HEK293 (cell line): ENCODE measurements around the gene PRKG1.

ENCODE experiments used
- CTCF ChIA-PET: fragments of 350-600 bp; formaldehyde crosslinking; extraction: SDS; loops from one replicate; lab custom pipeline; 2021; ENCODE audit warnings: antibody characterized with exemption; lab: Yijun Ruan, JAX
- POLR2A ChIA-PET: fragments of 300-600 bp; formaldehyde crosslinking; extraction: SDS; loops from one replicate; lab custom pipeline; 2020; ENCODE audit warnings: antibody characterized with exemption, inconsistent platforms; lab: Yijun Ruan, JAX
- H3K27ac ChIP-seq: fragments of 200-500 bp; sonication (Bioruptor generic); 2 replicates; pipeline ENCODE4 v1.5.1; 2014; ENCODE audit warnings: low read depth, low read length, control low read depth, inconsistent platforms; ENCODE audit errors: extremely low read depth
- H3K36me3 ChIP-seq, 2 experiments: fragments of 200-500 bp in 1 of 2; sonication (Bioruptor generic) in 1 of 2; 1 replicate in 1 of 2; 2 replicates in 1 of 2; pipeline ENCODE4 v1.5.1; 2014 to 2017; ENCODE audit warnings: inconsistent platforms in 2 of 2, low read length in 2 of 2; ENCODE audit not compliant: control insufficient read depth in 2 of 2, insufficient read depth in 1 of 2
- H3K4me1 ChIP-seq: fragments of 200-500 bp; sonication (Bioruptor generic); 2 replicates; pipeline ENCODE4 v1.5.1; 2014; ENCODE audit warnings: mild to moderate bottlenecking, low read length, inconsistent platforms; ENCODE audit not compliant: control insufficient read depth, insufficient read depth
- H3K4me3 ChIP-seq: 2 replicates; pipeline ENCODE4 v1.5.1; 2011; ENCODE audit warnings: low read depth, mild to moderate bottlenecking, control low read depth, low read length, moderate library complexity
- H3K9me3 ChIP-seq: fragments of 200-500 bp; sonication (Bioruptor generic); 2 replicates; pipeline ENCODE4 v1.5.1; 2014; ENCODE audit warnings: low read depth, low read length, inconsistent platforms; ENCODE audit not compliant: control insufficient read depth, insufficient read depth
- GLIS1 ChIP-seq: fragments of 450-650 bp; formaldehyde crosslinking; IDR thresholded peaks from 2 replicates; pipeline ENCODE4 v1.5.1; 2016; ENCODE audit warnings: missing biosample characterization, missing genetic modification characterization
- GLIS2 ChIP-seq: fragments of 450-650 bp; formaldehyde crosslinking; IDR thresholded peaks from 2 replicates; pipeline ENCODE4 v1.5.1; 2016; ENCODE audit warnings: missing biosample characterization, missing genetic modification characterization
- HOXA7 ChIP-seq: sonication (generic); formaldehyde crosslinking; IDR thresholded peaks from 2 replicates; pipeline ENCODE4 v1.8.1; 2022; ENCODE audit warnings: missing genetic modification reagents, borderline replicate concordance
- KLF7 ChIP-seq: fragments of 450-650 bp; formaldehyde crosslinking; IDR thresholded peaks from 2 replicates; pipeline ENCODE4 v1.5.1; 2016; ENCODE audit warnings: missing biosample characterization, missing genetic modification characterization, borderline replicate concordance
- SP7 ChIP-seq: fragments of 450-650 bp; formaldehyde crosslinking; IDR thresholded peaks from 2 replicates; pipeline ENCODE4 v1.5.1; 2016; ENCODE audit warnings: missing biosample characterization, missing genetic modification characterization
- ZBTB20 ChIP-seq: fragments of 450-650 bp; formaldehyde crosslinking; IDR thresholded peaks from 2 replicates; pipeline ENCODE4 v1.5.1; 2016; ENCODE audit warnings: missing biosample characterization, missing genetic modification characterization
- ZBTB26 ChIP-seq: fragments of 450-650 bp; formaldehyde crosslinking; optimal IDR thresholded peaks from 2 replicates; pipeline ENCODE3; 2016; ENCODE audit warnings: missing biosample characterization, mild to moderate bottlenecking, missing genetic modification characterization
- ZBTB7A ChIP-seq: fragments of 450-650 bp; formaldehyde crosslinking; IDR thresholded peaks from 2 replicates; pipeline ENCODE4 v1.5.1; 2016; ENCODE audit warnings: low read depth, missing biosample characterization, missing genetic modification characterization
- ZIC2 ChIP-seq: fragments of 450-650 bp; formaldehyde crosslinking; IDR thresholded peaks from 2 replicates; pipeline ENCODE4 v1.5.1; 2016; ENCODE audit warnings: missing biosample characterization, missing genetic modification characterization
- ZNF146 ChIP-seq: fragments of 450-650 bp; formaldehyde crosslinking; IDR thresholded peaks from 2 replicates; pipeline ENCODE4 v1.5.1; 2016; ENCODE audit warnings: missing biosample characterization, missing genetic modification characterization
- ZNF157 ChIP-seq: fragments of 450-650 bp; formaldehyde crosslinking; IDR thresholded peaks from 2 replicates; pipeline ENCODE4 v1.5.1; 2016; ENCODE audit warnings: missing biosample characterization, missing genetic modification characterization
- ZNF214 ChIP-seq: fragments of 450-650 bp; formaldehyde crosslinking; IDR thresholded peaks from 2 replicates; pipeline ENCODE4 v1.5.1; 2017; ENCODE audit warnings: missing biosample characterization, mild to moderate bottlenecking, missing genetic modification characterization, borderline replicate concordance
- ZNF274 ChIP-seq, 2 experiments: fragments of 200-500 bp in 1 of 2; fragments of 450-650 bp in 1 of 2; sonication (Bioruptor generic) in 1 of 2; formaldehyde crosslinking in 1 of 2; IDR thresholded peaks; 2 replicates each; pipeline versions ENCODE4 v1.5.1 to v1.6.1; 2014 to 2016; ENCODE audit warnings: borderline replicate concordance in 1 of 2, inconsistent platforms in 1 of 2, low read length in 1 of 2, missing biosample characterization in 1 of 2, missing genetic modification characterization in 1 of 2
- ZNF335 ChIP-seq: fragments of 450-650 bp; formaldehyde crosslinking; conservative IDR thresholded peaks from 2 replicates; pipeline ENCODE4 v1.5.1; 2016; ENCODE audit warnings: missing biosample characterization, missing genetic modification characterization
- ZNF350 ChIP-seq: fragments of 450-650 bp; formaldehyde crosslinking; IDR thresholded peaks from 2 replicates; pipeline ENCODE4 v1.5.0; 2017; ENCODE audit warnings: missing biosample characterization, mild to moderate bottlenecking, missing genetic modification characterization
- ZNF391 ChIP-seq: fragments of 450-650 bp; formaldehyde crosslinking; IDR thresholded peaks from 2 replicates; pipeline ENCODE4 v1.5.1; 2016; ENCODE audit warnings: low read depth, missing biosample characterization, missing genetic modification characterization, borderline replicate concordance
- ZNF433 ChIP-seq: fragments of 450-650 bp; formaldehyde crosslinking; IDR thresholded peaks from 2 replicates; pipeline ENCODE4 v1.5.1; 2016; ENCODE audit warnings: missing biosample characterization, missing genetic modification characterization, low read depth
- ZNF521 ChIP-seq: fragments of 450-650 bp; formaldehyde crosslinking; IDR thresholded peaks from 2 replicates; pipeline ENCODE4 v1.5.1; 2017; ENCODE audit warnings: missing biosample characterization, mild to moderate bottlenecking, missing genetic modification characterization
- ZNF529 ChIP-seq: fragments of 450-650 bp; formaldehyde crosslinking; IDR thresholded peaks from 2 replicates; pipeline ENCODE4 v1.5.1; 2017; ENCODE audit warnings: missing genetic modification characterization, missing biosample characterization; ENCODE audit not compliant: insufficient replicate concordance
- ZNF624 ChIP-seq: fragments of 450-650 bp; formaldehyde crosslinking; IDR thresholded peaks from 2 replicates; pipeline ENCODE4 v1.5.1; 2017; ENCODE audit warnings: missing biosample characterization, missing genetic modification characterization
- ZNF645 ChIP-seq: fragments of 450-650 bp; formaldehyde crosslinking; IDR thresholded peaks from 2 replicates; pipeline ENCODE4; 2016; ENCODE audit warnings: missing biosample characterization, missing genetic modification characterization
- ZSCAN18 ChIP-seq: fragments of 450-650 bp; formaldehyde crosslinking; IDR thresholded peaks from 2 replicates; pipeline ENCODE4 v1.5.1; 2016; ENCODE audit warnings: missing biosample characterization, missing genetic modification characterization
- TF ChIP-seq, protein P1 (sequence below): fragments of 450-650 bp; formaldehyde crosslinking; IDR thresholded peaks from 2 replicates; pipeline ENCODE4 v1.5.1; 2016; ENCODE audit warnings: missing biosample characterization, missing genetic modification characterization
- TF ChIP-seq, protein P2 (sequence below): fragments of 450-650 bp; formaldehyde crosslinking; IDR thresholded peaks from 2 replicates; pipeline ENCODE4 v1.5.1; 2016; ENCODE audit warnings: missing biosample characterization, missing genetic modification characterization, borderline replicate concordance
- TF ChIP-seq, protein P3 (sequence below): fragments of 450-650 bp; IDR thresholded peaks from 2 replicates; pipeline ENCODE4 v1.5.1; 2018; ENCODE audit warnings: missing biosample characterization, missing genetic modification characterization

Gene PRKG1

GRCh38 chr10:51547941-51548340, 473.7 kb downstream of the PRKG1 start:
- Histone ChIP-seq H3K9me3 (no peaks in the 10 kb centered on the region), H3K4me1 (no peaks in the 10 kb centered on the region), H3K36me3 (no peaks in the 10 kb centered on the region), H3K4me3 (no peak overlapping the region), H3K27ac (no peak overlapping the region)
- POLR2A ChIA-PET = no interaction called here
- TF ChIP-seq ZSCAN18 (no peak), ZNF146 (no peak), ZNF645 (tag by site-specific recombination) (no peak), ZBTB26 (no peak), ZNF391 (tag by site-specific recombination) (no peak), ZNF335 (tag by site-specific recombination) (no peak), ZNF214 (tag by site-specific recombination) (no peak), ZNF157 (tag by site-specific recombination) (no peak), ZNF350 (tag by site-specific recombination) (no peak), ZNF433 (tag by site-specific recombination) (no peak), ZNF521 (tag by site-specific recombination) (no peak), GLIS2 (tag by site-specific recombination) (no peak), ZIC2 (tag by site-specific recombination) (no peak)
- TF ChIP-seq, protein P1, sequence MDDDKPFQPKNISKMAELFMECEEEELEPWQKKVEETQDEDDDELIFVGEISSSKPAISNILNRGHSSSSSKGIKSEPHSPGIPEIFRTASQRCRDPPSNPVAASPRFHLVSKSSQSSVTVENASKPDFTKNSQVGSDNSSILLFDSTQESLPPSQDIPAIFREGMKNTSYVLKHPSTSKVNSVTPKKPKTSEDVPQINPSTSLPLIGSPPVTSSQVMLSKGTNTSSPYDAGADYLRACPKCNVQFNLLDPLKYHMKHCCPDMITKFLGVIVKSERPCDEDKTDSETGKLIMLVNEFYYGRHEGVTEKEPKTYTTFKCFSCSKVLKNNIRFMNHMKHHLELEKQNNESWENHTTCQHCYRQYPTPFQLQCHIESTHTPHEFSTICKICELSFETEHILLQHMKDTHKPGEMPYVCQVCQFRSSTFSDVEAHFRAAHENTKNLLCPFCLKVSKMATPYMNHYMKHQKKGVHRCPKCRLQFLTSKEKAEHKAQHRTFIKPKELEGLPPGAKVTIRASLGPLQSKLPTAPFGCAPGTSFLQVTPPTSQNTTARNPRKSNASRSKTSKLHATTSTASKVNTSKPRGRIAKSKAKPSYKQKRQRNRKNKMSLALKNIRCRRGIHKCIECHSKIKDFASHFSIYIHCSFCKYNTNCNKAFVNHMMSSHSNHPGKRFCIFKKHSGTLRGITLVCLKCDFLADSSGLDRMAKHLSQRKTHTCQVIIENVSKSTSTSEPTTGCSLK (tag by site-specific recombination) = no peak
- CTCF ChIA-PET = interaction anchor here (1.4 kb wide), 1 partner anchor 24 kb away, joined by 3 read pairs; no protein-coding TSS in a partner anchor

DNA sequence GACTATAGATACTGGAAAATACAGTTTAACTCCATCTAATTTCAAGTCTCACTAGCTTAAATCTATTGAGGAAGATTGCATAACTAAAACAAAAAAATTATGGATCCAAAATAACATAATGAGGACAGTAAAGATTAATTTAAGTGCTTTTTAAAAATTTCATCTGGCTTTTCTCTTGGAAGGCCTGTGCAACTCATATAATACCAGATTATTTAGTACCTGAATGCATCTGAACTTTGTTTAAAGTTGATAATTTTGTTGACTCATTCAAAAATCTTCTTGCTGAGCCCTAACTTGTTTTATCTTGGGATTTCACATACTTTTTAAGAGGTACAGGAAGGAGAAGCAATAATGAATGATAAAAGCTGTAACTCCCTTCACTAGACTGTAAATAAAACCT, 478.6 kb downstream of the PRKG1 start:
- POLR2A ChIA-PET = no interaction called here
- TF ChIP-seq ZNF624 (tag by site-specific recombination) (no peak), HOXA7 (no peak), ZBTB20 (tag by site-specific recombination) (no peak), ZNF274 (IDR thresholded peaks at IDR 0.05; ENCODE audit: low read length) (no peak), ZNF274 (tag by site-specific recombination; IDR thresholded peaks at IDR 0.05; ENCODE audit: borderline replicate concordance) (no peak), KLF7 (tag by site-specific recombination) (no peak), ZBTB7A (no peak), SP7 (no peak), GLIS1 (tag by site-specific recombination) (no peak), ZNF521 (tag by site-specific recombination) (no peak), ZNF529 (tag by site-specific recombination) (no peak)
- TF ChIP-seq, protein P2, sequence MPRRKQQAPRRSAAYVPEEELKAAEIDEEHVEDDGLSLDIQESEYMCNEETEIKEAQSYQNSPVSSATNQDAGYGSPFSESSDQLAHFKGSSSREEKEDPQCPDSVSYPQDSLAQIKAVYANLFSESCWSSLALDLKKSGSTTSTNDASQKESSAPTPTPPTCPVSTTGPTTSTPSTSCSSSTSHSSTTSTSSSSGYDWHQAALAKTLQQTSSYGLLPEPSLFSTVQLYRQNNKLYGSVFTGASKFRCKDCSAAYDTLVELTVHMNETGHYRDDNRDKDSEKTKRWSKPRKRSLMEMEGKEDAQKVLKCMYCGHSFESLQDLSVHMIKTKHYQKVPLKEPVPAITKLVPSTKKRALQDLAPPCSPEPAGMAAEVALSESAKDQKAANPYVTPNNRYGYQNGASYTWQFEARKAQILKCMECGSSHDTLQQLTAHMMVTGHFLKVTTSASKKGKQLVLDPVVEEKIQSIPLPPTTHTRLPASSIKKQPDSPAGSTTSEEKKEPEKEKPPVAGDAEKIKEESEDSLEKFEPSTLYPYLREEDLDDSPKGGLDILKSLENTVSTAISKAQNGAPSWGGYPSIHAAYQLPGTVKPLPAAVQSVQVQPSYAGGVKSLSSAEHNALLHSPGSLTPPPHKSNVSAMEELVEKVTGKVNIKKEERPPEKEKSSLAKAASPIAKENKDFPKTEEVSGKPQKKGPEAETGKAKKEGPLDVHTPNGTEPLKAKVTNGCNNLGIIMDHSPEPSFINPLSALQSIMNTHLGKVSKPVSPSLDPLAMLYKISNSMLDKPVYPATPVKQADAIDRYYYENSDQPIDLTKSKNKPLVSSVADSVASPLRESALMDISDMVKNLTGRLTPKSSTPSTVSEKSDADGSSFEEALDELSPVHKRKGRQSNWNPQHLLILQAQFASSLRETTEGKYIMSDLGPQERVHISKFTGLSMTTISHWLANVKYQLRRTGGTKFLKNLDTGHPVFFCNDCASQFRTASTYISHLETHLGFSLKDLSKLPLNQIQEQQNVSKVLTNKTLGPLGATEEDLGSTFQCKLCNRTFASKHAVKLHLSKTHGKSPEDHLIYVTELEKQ (tag by site-specific recombination) = no peak
- TF ChIP-seq, protein P3, sequence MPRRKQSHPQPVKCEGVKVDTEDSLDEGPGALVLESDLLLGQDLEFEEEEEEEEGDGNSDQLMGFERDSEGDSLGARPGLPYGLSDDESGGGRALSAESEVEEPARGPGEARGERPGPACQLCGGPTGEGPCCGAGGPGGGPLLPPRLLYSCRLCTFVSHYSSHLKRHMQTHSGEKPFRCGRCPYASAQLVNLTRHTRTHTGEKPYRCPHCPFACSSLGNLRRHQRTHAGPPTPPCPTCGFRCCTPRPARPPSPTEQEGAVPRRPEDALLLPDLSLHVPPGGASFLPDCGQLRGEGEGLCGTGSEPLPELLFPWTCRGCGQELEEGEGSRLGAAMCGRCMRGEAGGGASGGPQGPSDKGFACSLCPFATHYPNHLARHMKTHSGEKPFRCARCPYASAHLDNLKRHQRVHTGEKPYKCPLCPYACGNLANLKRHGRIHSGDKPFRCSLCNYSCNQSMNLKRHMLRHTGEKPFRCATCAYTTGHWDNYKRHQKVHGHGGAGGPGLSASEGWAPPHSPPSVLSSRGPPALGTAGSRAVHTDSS (tag by site-specific recombination) = no peak
- Histone ChIP-seq H3K27ac (no peak overlapping the region), H3K4me3 (no peak overlapping the region), H3K4me1 (no peaks in the 10 kb centered on the region), H3K9me3 (no peaks in the 10 kb centered on the region), H3K36me3 (no peaks in the 10 kb centered on the region)
- CTCF ChIA-PET = interaction anchor here (0.6 kb wide), 1 partner anchor 89 kb away, joined by 3 read pairs; no protein-coding TSS in a partner anchor
